B cell (primary cell): ENCODE results near the gene SHOC2.

Source experiments
- EZH2 ChIP-seq: IDR thresholded peaks from 2 replicates; pipeline ENCODE4 v1.6.1; 2012; ENCODE audit warnings: borderline replicate concordance, low read depth, mild to moderate bottlenecking, moderate library complexity, low read length; ENCODE audit not compliant: insufficient read depth, poor library complexity, severe bottlenecking
- TF ChIP-seq, protein P1 (sequence below): fragments of 200-600 bp; IDR thresholded peaks from one replicate; pipeline ENCODE4 v1.8.0; 2022; ENCODE audit warnings: antibody characterized with exemption, mild to moderate bottlenecking

DNA sequence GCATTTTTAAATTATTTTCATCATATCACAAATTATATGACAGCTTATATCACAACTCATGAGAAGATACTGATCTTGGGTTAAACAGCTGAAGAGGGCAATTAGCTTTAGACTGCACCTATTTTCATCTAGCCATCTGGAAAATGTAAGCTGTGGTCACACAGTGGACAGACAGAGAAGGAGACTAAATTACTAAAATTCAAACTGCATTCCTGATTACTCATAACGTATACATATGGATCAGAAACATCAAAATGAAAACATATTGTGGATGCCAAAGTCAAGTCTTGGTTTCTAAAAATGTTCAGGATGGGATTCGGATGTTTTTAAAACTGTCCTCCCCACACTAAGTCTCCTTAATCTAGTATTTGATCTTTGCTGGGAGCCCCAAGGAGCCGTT lies 7.0 kb upstream of the SHOC2 start:
- TF ChIP-seq, protein P1, sequence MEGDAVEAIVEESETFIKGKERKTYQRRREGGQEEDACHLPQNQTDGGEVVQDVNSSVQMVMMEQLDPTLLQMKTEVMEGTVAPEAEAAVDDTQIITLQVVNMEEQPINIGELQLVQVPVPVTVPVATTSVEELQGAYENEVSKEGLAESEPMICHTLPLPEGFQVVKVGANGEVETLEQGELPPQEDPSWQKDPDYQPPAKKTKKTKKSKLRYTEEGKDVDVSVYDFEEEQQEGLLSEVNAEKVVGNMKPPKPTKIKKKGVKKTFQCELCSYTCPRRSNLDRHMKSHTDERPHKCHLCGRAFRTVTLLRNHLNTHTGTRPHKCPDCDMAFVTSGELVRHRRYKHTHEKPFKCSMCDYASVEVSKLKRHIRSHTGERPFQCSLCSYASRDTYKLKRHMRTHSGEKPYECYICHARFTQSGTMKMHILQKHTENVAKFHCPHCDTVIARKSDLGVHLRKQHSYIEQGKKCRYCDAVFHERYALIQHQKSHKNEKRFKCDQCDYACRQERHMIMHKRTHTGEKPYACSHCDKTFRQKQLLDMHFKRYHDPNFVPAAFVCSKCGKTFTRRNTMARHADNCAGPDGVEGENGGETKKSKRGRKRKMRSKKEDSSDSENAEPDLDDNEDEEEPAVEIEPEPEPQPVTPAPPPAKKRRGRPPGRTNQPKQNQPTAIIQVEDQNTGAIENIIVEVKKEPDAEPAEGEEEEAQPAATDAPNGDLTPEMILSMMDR, result no peak
- TF ChIP-seq EZH2, result no peak
